AG04449 (cell line): ENCODE measurements around the gene PGC.

Experiments
- CTCF ChIA-PET: fragments of 350-600 bp; formaldehyde crosslinking; extraction: SDS; loops from one replicate; lab custom pipeline; 2021; ENCODE audit warnings: antibody characterized with exemption; lab: Yijun Ruan, JAX
- POLR2A ChIA-PET: fragments of 400-600, 350-600 bp; formaldehyde crosslinking; extraction: SDS; loops from one replicate; lab custom pipeline; 2020; ENCODE audit warnings: antibody characterized with exemption, inconsistent platforms; lab: Yijun Ruan, JAX
- DNase-seq: peaks from one replicate; pipeline ENCODE4 v3.0.0-alpha.2; 2010; ENCODE audit warnings: low read depth, low spot score
- H3K4me3 ChIP-seq: 2 replicates; pipeline ENCODE4 v1.5.1; 2011; ENCODE audit warnings: low read depth, mild to moderate bottlenecking, control low read depth, low read length
- CTCF ChIP-seq: IDR thresholded peaks from one replicate; pipeline ENCODE4 v1.5.1; 2011; ENCODE audit warnings: mild to moderate bottlenecking, moderate library complexity, low read length, control low read depth, inconsistent platforms; ENCODE audit not compliant: insufficient read depth; ENCODE audit errors: missing control alignments

The PGC gene

GRCh38 chr6:41733707-41734665, 13.2 kb downstream of the PGC start:
- H3K4me3 ChIP-seq = peak overlapping the region; percentile 73
- ChIA-PET POLR2A (interaction anchor here (0.7 to 2.6 kb wide), 12 partner anchors 11 to 317 kb away, joined by 3 to 10 read pairs (median 4); partner anchors contain the start of gene TAF8), CTCF (interaction anchor here (0.9 to 6.0 kb wide), 18 partner anchors 9 to 366 kb away, joined by 3 to 50 read pairs (median 6); partner anchors contain the start of gene TOMM6)
- DNase-seq = no peak
- no peak for TF ChIP-seq CTCF

GRCh38 chr6:41733360-41733706, 13.9 kb downstream of the PGC start:
- DNase-seq = no peak
- POLR2A ChIA-PET = interaction anchor here (0.7 to 2.6 kb wide), 9 partner anchors 10 to 317 kb away, joined by 3 to 10 read pairs (median 8); partner anchors contain the start of gene TAF8
- peak overlapping the region; percentile 73 for H3K4me3 ChIP-seq
- CTCF ChIA-PET = interaction anchor here (0.9 to 6.0 kb wide), 15 partner anchors 9 to 365 kb away, joined by 3 to 50 read pairs (median 6); no protein-coding TSS in a partner anchor
- TF ChIP-seq CTCF = no peak

GRCh38 chr6:41732591-41733359, 14.4 kb downstream of the PGC start:
- ChIA-PET CTCF (interaction anchor here (0.9 to 6.0 kb wide), 11 partner anchors 10 to 365 kb away, joined by 3 to 50 read pairs (median 15); no protein-coding TSS in a partner anchor), POLR2A (interaction anchor here (0.7 to 2.6 kb wide), 7 partner anchors 10 to 318 kb away, joined by 3 to 10 read pairs (median 8); partner anchors contain the start of gene TAF8)
- H3K4me3 ChIP-seq = peak overlapping the region; percentile 73
- TF ChIP-seq CTCF = no peak
- no peak for DNase-seq

- H3K4me3 ChIP-seq = no peak overlapping the region
- POLR2A ChIA-PET = no interaction called here
- TF ChIP-seq CTCF = no peak
- CTCF ChIA-PET = interaction anchor here (3.4 to 4.4 kb wide), 2 partner anchors 26 to 48 kb away, joined by 32 to 33 read pairs; no protein-coding TSS in a partner anchor
- DNase-seq = no peak
Measured at GRCh38 chr6:41732149-41732548, 15.0 kb downstream of the PGC start.

GRCh38 chr6:41731561-41732086, 15.6 kb downstream of the PGC start:
- ChIA-PET CTCF (interaction anchor here (0.7 to 1.9 kb wide), 3 partner anchors 12 to 363 kb away, joined by 3 to 8 read pairs (median 5); no protein-coding TSS in a partner anchor), POLR2A (no interaction called here)
- H3K4me3 ChIP-seq = no peak overlapping the region
- TF ChIP-seq CTCF = no peak
- no peak for DNase-seq
